Measurements from ENCODE around the gene ARHGEF25. TPM values are rescaled to one million over a fixed set of nuclear protein-coding genes. Genes with fewer than 3 reads are reported as not detected.
A peak's percentile ranks its signal among the peaks of the same experiment; 100 is the strongest.

ARHGEF25 gene
- total and polyA plus RNA-seq, 11 donors: 5.5 to 20.3 (median 10.1) TPM

GRCh38 chr12:57626111-57626920, 15.1 kb downstream of the ARHGEF25 start:
- H3K9me3 ChIP-seq: no peaks in the 10 kb centered on the region
- no peak overlapping the region for H3K4me3 ChIP-seq
- ATAC-seq: no peak
- peaks cover 0 to 23% (median 8%) of the 10 kb centered on the region in 12 donors for H3K4me1 ChIP-seq
- intact Hi-C loops (cut with DNase I): loop anchor here in 4 of 10 donors (10.0 kb wide), 2 partner anchors 162 to 172 kb away; partner anchors contain the start of genes GLI1 (in 2 of the 4) and INHBE (in 2 of the 4)
- peak in 2 of 5 donors; percentile 17 to 63 for DNase-seq
- H3K36me3 ChIP-seq: peaks cover 0 to 10% (median 0%) of the 10 kb centered on the region in 9 donors
- no peak overlapping the region for H3K27ac ChIP-seq
- no peak for TF ChIP-seq POLR2A (IDR thresholded peaks at IDR 0.05)
- TF ChIP-seq CTCF (IDR thresholded peaks at IDR 0.05): no peak
- H3K27me3 ChIP-seq: peaks cover 3 to 86% (median 31%) of the 10 kb centered on the region in 9 donors
- WGBS, 4 donors: 51 to 65% (median 54%) methylated on average over 13 of the region's 13 CpGs

DNA sequence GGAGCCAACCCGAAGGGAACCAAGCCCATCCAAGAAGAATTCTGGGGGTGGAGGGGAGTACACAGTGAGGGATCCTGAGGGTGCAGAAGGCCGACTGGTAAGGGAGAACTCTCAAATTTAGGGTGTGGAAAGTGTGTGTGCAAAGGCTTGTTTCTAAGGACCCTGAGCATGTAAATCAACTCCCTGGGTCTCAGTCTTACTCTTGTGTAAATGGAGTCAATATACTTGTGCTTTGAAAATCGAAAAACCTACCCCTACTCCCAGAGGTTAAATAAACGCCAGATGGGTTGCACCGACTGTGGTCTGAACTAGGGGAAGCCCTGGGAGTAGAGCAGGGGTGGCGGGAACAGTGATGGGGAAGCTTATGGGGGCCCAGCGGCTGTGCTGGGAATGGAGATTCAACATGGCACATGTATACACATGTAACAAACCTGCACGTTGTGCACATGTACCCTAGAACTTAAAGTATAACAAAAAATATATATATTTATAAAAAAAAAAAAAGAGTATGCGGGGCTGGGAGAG, 15.7 kb downstream of the ARHGEF25 start:
- WGBS, 4 donors: 49 to 59% (median 55%) methylated on average over 9 of the region's 9 CpGs
- no peak for ATAC-seq

GRCh38 chr12:57627501-57628279, 16.5 kb downstream of the ARHGEF25 start:
- ATAC-seq: no peak
- TF ChIP-seq POLR2A (IDR thresholded peaks at IDR 0.05): no peak
- TF ChIP-seq CTCF (IDR thresholded peaks at IDR 0.05): peak in 1 of 12 donors; percentile 9
- Histone ChIP-seq H3K9me3 (no peaks in the 10 kb centered on the region), H3K27me3 (peaks cover 5 to 86% (median 29%) of the 10 kb centered on the region in 9 donors), H3K36me3 (peaks cover 0 to 10% (median 0%) of the 10 kb centered on the region in 9 donors), H3K4me3 (peak overlapping the region in 1 of 12 donors; percentile 4), H3K4me1 (peaks cover 0 to 22% (median 7%) of the 10 kb centered on the region in 12 donors), H3K27ac (no peak overlapping the region)
- DNase-seq: peak in 2 of 5 donors; percentile 16 to 63
- WGBS, 4 donors: 20 to 37% (median 34%) methylated on average over 44 to 67 of the region's 67 CpGs
- intact Hi-C loops (cut with DNase I): loop anchor here in 4 of 10 donors (10.0 kb wide), 2 partner anchors 163 to 173 kb away; partner anchors contain the start of genes GLI1 (in 2 of the 4) and INHBE (in 2 of the 4)

More for the DNA sequence above, 15.7 kb downstream of the ARHGEF25 start:
- intact Hi-C loops (cut with DNase I): loop anchor here in 4 of 10 donors (10.0 kb wide), 2 partner anchors 162 to 172 kb away; partner anchors contain the start of genes GLI1 (in 2 of the 4) and INHBE (in 2 of the 4)
- H3K4me3 ChIP-seq: peak overlapping the region in 1 of 12 donors; percentile 4
- peaks cover 0 to 10% (median 0%) of the 10 kb centered on the region in 9 donors for H3K36me3 ChIP-seq
- H3K4me1 ChIP-seq: peaks cover 0 to 17% (median 4%) of the 10 kb centered on the region in 12 donors
- no peak for TF ChIP-seq POLR2A (IDR thresholded peaks at IDR 0.05)
- TF ChIP-seq CTCF (IDR thresholded peaks at IDR 0.05): no peak
- no peak overlapping the region for H3K27ac ChIP-seq
- DNase-seq: no peak
- H3K27me3 ChIP-seq: peaks cover under 1 to 86% (median 28%) of the 10 kb centered on the region in 9 donors
- no peaks in the 10 kb centered on the region for H3K9me3 ChIP-seq
